B cell (primary cell): Measurements from ENCODE around the gene BPIFB3.

ENCODE experiments used
- EZH2 ChIP-seq: IDR thresholded peaks from 2 replicates; pipeline ENCODE4 v1.6.1; 2012; ENCODE audit warnings: borderline replicate concordance, low read depth, mild to moderate bottlenecking, moderate library complexity, low read length; ENCODE audit not compliant: insufficient read depth, poor library complexity, severe bottlenecking
- TF ChIP-seq, protein P1 (sequence below): fragments of 200-600 bp; IDR thresholded peaks from one replicate; pipeline ENCODE4 v1.8.0; 2022; ENCODE audit warnings: antibody characterized with exemption, mild to moderate bottlenecking

DNA sequence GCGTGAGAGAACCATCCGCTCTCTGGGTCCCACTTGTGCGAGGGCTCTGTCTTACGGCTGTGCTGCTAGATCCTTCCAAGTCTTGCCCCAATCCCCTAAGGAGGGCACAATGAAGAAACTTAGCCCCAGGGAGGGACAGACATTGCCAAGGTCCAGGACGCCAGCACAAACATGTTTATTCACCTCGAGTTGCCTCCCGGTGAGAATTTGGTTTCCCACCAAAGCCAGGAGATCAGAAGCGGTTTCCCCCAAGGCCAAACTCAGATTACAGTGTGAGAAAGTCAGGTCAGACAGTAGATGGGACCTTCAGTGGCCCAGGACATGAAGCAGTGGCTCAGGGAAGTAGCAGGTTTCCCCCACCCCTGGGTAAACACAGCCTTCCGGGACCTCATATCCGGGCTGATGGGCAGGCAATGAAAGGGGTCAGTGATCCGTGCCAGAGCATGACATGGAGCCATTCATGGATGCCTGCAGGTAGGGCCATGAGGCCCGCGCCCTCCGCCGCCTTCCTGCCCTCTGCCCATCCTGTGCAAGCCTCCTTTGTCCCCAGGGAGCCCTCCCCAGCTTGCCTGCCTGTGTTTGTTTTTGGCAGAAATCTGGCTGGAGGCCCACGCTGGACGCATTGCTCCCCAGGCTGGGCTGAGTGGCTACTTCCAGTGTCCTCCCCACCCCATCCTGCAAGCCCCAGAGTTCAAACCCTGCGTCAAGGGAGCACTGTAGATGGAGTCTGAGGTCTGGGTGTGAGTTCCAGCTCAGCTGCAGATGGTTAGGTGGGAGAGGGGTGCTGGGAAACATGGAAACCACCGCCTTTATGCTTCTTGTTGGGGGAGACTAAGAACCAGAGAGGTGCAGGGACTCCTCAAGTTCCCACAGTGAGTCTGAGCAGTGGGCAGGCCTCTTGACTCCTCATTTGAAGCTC, 44.2 kb upstream of the BPIFB3 start:
- TF ChIP-seq, protein P1, sequence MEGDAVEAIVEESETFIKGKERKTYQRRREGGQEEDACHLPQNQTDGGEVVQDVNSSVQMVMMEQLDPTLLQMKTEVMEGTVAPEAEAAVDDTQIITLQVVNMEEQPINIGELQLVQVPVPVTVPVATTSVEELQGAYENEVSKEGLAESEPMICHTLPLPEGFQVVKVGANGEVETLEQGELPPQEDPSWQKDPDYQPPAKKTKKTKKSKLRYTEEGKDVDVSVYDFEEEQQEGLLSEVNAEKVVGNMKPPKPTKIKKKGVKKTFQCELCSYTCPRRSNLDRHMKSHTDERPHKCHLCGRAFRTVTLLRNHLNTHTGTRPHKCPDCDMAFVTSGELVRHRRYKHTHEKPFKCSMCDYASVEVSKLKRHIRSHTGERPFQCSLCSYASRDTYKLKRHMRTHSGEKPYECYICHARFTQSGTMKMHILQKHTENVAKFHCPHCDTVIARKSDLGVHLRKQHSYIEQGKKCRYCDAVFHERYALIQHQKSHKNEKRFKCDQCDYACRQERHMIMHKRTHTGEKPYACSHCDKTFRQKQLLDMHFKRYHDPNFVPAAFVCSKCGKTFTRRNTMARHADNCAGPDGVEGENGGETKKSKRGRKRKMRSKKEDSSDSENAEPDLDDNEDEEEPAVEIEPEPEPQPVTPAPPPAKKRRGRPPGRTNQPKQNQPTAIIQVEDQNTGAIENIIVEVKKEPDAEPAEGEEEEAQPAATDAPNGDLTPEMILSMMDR: no peak
- no peak for TF ChIP-seq EZH2
